ENCODE results near the gene PTPRE.

The PTPRE gene

GRCh38 chr10:128095027-128095752, 188.3 kb downstream of the PTPRE start:
- no peak for TF ChIP-seq CTCF (IDR thresholded peaks at IDR 0.05; ENCODE audit: low read depth, low read length, missing control alignments)
- DNase-seq (ENCODE audit: low read depth) = peak; percentile 33
- no peak overlapping the region for H3K4me3 ChIP-seq (ENCODE audit: low read depth, low read length)

- TF ChIP-seq CTCF (IDR thresholded peaks at IDR 0.05; ENCODE audit: low read depth, low read length, missing control alignments) = no peak
- no peak overlapping the region for H3K4me3 ChIP-seq (ENCODE audit: low read depth, low read length)
- DNase-seq (ENCODE audit: low read depth) = peak; percentile 15
These were observed 189.0 kb downstream of the PTPRE start for GRCh38 chr10:128095753-128096469.

GRCh38 chr10:128096486-128097199, 189.7 kb downstream of the PTPRE start:
- no peak for TF ChIP-seq CTCF (IDR thresholded peaks at IDR 0.05; ENCODE audit: low read depth, low read length, missing control alignments)
- DNase-seq (ENCODE audit: low read depth) = no peak
- H3K4me3 ChIP-seq (ENCODE audit: low read depth, low read length) = no peak overlapping the region

GRCh38 chr10:128097783-128098182, 190.9 kb downstream of the PTPRE start:
- H3K4me3 ChIP-seq (ENCODE audit: low read depth, low read length) = no peak overlapping the region
- no peak for DNase-seq (ENCODE audit: low read depth)
- no peak for TF ChIP-seq CTCF (IDR thresholded peaks at IDR 0.05; ENCODE audit: low read depth, low read length, missing control alignments)

GRCh38 chr10:128098631-128099030, 191.7 kb downstream of the PTPRE start:
- no peak for TF ChIP-seq CTCF (IDR thresholded peaks at IDR 0.05; ENCODE audit: low read depth, low read length, missing control alignments)
- no peak overlapping the region for H3K4me3 ChIP-seq (ENCODE audit: low read depth, low read length)
- no peak for DNase-seq (ENCODE audit: low read depth)

- TF ChIP-seq CTCF (IDR thresholded peaks at IDR 0.05; ENCODE audit: low read depth, low read length, missing control alignments) = no peak
- no peak for DNase-seq (ENCODE audit: low read depth)
- no peak overlapping the region for H3K4me3 ChIP-seq (ENCODE audit: low read depth, low read length)
These were observed 193.0 kb downstream of the PTPRE start for GRCh38 chr10:128099901-128100300.

Measured in GM12864 (cell line).